IMR-90 (cell line): Measurements from ENCODE around the gene LTC4S.

ENCODE experiments used
- BHLHE40 ChIP-seq: fragments of 150-350 bp; IDR thresholded peaks from 2 replicates; pipeline ENCODE4 v1.6.1; 2016; ENCODE audit warnings: mild to moderate bottlenecking, low read depth, low read length
- CEBPB ChIP-seq: IDR thresholded peaks from 2 replicates; pipeline ENCODE4 v1.6.1; 2012; ENCODE audit warnings: low read depth, low read length, improper control_type of control experiment
- FOS ChIP-seq: fragments of 150-350 bp; IDR thresholded peaks from 2 replicates; pipeline ENCODE4 v1.6.1; 2016; ENCODE audit warnings: low read depth, low read length
- MAFK ChIP-seq: IDR thresholded peaks from 2 replicates; pipeline ENCODE4 v1.6.1; 2012; ENCODE audit warnings: low read depth, low read length, improper control_type of control experiment
- MAZ ChIP-seq: IDR thresholded peaks from 2 replicates; pipeline ENCODE4 v1.6.1; 2012; ENCODE audit warnings: low read depth, mild to moderate bottlenecking, low read length, improper control_type of control experiment, moderate library complexity, borderline replicate concordance
- MXI1 ChIP-seq: IDR thresholded peaks from 2 replicates; pipeline ENCODE4 v1.6.1; 2012; ENCODE audit warnings: low read depth, mild to moderate bottlenecking, low read length, moderate library complexity, borderline replicate concordance
- POLR2A ChIP-seq: IDR thresholded peaks from 2 replicates; pipeline ENCODE4 v1.6.1; 2012; ENCODE audit warnings: mild to moderate bottlenecking, low read depth, low read length
- RAD21 ChIP-seq: IDR thresholded peaks from 2 replicates; pipeline ENCODE4 v1.6.1; 2012; ENCODE audit warnings: low read length, improper control_type of control experiment
- RCOR1 ChIP-seq: IDR thresholded peaks from 2 replicates; pipeline ENCODE4 v1.6.1; 2012; ENCODE audit warnings: mild to moderate bottlenecking, low read length, improper control_type of control experiment; ENCODE audit not compliant: insufficient replicate concordance
- RFX5 ChIP-seq: IDR thresholded peaks from 2 replicates; pipeline ENCODE4 v1.8.0; 2012; ENCODE audit warnings: low read depth, mild to moderate bottlenecking, low read length, moderate library complexity
- SMC3 ChIP-seq: fragments of 150-350 bp; IDR thresholded peaks from 2 replicates; pipeline ENCODE4 v1.6.1; 2016; ENCODE audit warnings: low read depth, mild to moderate bottlenecking, antibody characterized with exemption, low read length, moderate library complexity
- TF ChIP-seq, protein P1 (sequence below): conservative IDR thresholded peaks from 2 replicates; pipeline ENCODE4 v1.5.1; 2012; ENCODE audit warnings: mild to moderate bottlenecking, low read depth, low read length, improper control_type of control experiment
- TF ChIP-seq, protein P2 (sequence below): fragments of 150-350 bp; IDR thresholded peaks from 2 replicates; pipeline ENCODE4 v1.6.1; 2016; ENCODE audit warnings: low read depth, mild to moderate bottlenecking, low read length, moderate library complexity, borderline replicate concordance

- TF ChIP-seq FOS (no peak), CEBPB (no peak), RFX5 (no peak), POLR2A (no peak), RCOR1 (no peak), MAZ (no peak), MXI1 (no peak), SMC3 (no peak), MAFK (no peak), RAD21 (no peak), BHLHE40 (no peak)
- TF ChIP-seq, protein P1, sequence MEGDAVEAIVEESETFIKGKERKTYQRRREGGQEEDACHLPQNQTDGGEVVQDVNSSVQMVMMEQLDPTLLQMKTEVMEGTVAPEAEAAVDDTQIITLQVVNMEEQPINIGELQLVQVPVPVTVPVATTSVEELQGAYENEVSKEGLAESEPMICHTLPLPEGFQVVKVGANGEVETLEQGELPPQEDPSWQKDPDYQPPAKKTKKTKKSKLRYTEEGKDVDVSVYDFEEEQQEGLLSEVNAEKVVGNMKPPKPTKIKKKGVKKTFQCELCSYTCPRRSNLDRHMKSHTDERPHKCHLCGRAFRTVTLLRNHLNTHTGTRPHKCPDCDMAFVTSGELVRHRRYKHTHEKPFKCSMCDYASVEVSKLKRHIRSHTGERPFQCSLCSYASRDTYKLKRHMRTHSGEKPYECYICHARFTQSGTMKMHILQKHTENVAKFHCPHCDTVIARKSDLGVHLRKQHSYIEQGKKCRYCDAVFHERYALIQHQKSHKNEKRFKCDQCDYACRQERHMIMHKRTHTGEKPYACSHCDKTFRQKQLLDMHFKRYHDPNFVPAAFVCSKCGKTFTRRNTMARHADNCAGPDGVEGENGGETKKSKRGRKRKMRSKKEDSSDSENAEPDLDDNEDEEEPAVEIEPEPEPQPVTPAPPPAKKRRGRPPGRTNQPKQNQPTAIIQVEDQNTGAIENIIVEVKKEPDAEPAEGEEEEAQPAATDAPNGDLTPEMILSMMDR: no peak
- TF ChIP-seq, protein P2, sequence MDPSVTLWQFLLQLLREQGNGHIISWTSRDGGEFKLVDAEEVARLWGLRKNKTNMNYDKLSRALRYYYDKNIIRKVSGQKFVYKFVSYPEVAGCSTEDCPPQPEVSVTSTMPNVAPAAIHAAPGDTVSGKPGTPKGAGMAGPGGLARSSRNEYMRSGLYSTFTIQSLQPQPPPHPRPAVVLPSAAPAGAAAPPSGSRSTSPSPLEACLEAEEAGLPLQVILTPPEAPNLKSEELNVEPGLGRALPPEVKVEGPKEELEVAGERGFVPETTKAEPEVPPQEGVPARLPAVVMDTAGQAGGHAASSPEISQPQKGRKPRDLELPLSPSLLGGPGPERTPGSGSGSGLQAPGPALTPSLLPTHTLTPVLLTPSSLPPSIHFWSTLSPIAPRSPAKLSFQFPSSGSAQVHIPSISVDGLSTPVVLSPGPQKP: no peak
Measured at GRCh38 chr5:179779826-179780225, 14.0 kb upstream of the LTC4S start.
